DMS 273 (cell line): Measurements from ENCODE around the gene ATAD1.
"Not testable (repeated sequence)": the region's sequence is repeated elsewhere in the genome, so short reads cannot be mapped to it uniquely, and the experiment has no call there.

ENCODE experiments used
- DNase-seq: peaks from one replicate; lab custom pipeline; 2025; ENCODE audit not compliant: unreplicated experiment; lab: John Stamatoyannopoulos, UW

The ATAD1 gene

DNA sequence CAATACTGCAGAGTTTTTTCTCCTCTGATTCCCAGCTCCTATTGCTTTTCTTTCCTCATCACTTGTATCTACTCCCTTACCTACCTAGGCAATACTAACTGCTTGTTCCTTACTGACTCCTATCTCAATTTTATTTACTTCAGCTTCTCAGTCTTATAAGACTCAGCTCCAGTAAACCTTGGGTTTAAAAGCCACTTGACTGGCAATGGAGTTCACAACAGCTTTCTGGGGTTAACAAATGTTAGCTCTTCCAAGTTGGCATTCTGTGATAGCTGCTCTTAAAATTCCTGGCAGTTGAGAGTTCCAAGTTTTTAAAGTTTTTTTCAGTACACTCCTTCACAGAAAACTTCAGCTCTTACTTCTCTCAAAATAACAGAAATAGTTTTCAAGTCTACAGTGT is 14.2 kb downstream of the ATAD1 start:
- DNase-seq: no peak

GRCh38 chr10:87803328-87803727 is 14.7 kb downstream of the ATAD1 start:
- DNase-seq: no peak

GRCh38 chr10:87801813-87802435 is 16.1 kb downstream of the ATAD1 start:
- DNase-seq: not testable (repeated sequence)

DNA sequence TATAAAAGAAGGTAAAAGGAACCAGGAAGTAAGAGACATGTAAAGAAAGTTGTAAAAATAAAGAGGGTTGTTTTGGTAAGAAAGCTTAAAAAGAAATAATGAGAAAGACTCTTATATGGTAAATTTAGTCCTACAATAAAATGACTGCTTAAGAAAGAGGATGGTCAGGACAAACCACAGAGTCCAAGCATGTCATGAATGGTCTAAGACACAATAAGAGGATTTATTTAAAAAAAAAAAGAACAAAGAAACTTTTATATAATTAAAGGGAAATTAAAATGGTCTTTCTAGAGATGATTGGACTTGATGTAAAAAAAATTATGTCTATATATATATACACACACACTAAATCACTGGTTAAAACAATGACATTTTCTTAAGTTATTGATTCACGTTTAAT is 18.2 kb downstream of the ATAD1 start:
- DNase-seq: no peak

GRCh38 chr10:87798082-87798481 is 19.9 kb downstream of the ATAD1 start:
- DNase-seq: no peak

- DNase-seq: no peak
Measured at GRCh38 chr10:87794285-87794684, 23.7 kb downstream of the ATAD1 start.

- no peak for DNase-seq
Measured at GRCh38 chr10:87790185-87790584, 27.8 kb downstream of the ATAD1 start.

- DNase-seq: no peak
Measured at GRCh38 chr10:87786421-87786820, 31.6 kb downstream of the ATAD1 start.

DNA sequence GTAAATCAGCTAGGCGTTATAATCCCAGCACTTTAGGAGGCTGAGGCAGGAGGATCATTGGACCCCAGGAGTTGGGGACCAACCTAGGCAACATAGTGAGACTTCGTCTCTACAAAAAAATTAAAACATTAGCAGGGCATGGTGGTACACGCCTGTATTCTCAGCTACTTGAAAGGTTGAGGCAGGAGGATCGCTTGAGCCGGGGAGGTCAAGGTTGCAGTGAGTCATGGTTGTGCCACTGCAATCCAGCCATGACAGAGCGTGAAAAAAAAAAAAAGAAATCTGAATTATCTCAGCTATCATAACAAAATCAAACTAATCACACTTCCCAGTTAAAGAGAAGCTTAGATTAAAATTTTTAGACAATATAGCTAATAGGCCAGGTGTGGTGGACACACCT is 35.3 kb downstream of the ATAD1 start:
- no peak for DNase-seq

DNA sequence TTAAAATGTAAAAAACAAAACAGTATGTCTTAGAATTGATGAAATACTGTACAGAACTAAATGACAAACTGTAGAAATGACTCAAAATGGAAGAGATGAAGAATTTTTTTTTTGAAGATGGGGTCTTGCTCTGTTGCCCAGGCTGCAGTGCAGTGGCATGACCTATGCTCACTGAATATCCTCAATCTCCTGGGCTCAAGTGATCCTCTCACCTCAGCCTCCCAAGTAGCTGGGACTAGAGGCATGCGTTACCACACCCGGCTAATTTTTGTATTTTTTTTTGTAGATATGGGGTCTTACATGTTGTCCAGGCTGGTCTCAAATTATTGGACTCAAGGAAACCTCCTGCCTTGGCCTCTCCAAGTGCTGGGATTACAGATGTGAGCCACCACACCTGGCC is 36.5 kb downstream of the ATAD1 start:
- no peak for DNase-seq

- DNase-seq: no peak
Measured at GRCh38 chr10:87776328-87776727, 41.7 kb downstream of the ATAD1 start.

DNA sequence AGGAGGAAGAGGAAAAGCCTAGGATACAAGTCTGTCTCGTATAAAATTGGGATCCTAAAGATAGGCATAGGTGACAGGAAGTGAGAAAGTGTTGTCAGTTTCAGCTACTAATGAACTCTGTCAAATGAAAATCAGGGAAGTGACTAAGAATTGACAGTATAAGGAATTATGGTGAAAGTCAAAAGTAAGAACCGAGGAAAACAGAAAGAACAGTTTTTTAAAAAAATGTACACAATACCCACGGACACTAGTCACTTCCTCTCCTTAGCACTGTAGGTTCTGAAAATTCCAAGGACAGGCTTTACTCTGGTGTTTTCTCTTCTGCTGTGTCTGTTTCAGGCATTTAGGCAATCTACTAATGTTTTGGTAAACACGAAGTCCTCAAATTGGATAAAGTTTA is 42.3 kb downstream of the ATAD1 start:
- no peak for DNase-seq

- DNase-seq: peak; percentile 35
Measured at GRCh38 chr10:87771871-87772500, 46.0 kb downstream of the ATAD1 start.

GRCh38 chr10:87767253-87767652 is 50.8 kb downstream of the ATAD1 start:
- peak; percentile 3 for DNase-seq

DNA sequence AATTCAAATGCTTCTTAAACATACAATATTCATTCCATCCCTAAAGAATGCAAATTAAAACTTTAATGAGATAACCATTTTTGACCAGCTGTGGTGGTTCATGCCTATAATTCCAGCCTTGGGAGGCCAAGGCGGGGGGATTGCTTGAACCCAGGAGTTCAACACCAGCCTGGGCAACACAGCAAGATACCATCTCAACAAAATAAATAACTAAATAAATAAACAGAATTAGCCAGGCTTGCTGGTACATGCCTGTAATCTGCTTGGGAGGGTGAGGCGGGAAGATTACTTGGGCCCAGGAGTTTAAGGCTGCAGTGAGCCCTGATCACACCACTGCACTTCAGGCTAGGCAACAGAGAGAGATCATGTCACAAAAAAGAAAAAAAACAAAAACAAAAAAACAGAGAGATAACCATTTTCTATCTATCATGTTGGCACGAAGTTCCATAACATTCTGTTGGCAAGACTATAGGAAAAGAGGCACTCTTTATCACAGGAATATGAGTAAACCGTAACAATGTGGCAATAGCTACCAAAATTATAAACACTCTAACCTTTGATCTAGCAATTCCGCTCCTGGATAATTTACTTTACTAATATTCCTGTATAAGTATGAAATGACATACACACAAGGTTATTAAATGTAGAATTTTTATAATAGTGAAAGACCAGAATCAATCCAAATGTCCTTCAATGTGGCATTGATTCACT is 52.2 kb downstream of the ATAD1 start:
- no peak for DNase-seq

DNA sequence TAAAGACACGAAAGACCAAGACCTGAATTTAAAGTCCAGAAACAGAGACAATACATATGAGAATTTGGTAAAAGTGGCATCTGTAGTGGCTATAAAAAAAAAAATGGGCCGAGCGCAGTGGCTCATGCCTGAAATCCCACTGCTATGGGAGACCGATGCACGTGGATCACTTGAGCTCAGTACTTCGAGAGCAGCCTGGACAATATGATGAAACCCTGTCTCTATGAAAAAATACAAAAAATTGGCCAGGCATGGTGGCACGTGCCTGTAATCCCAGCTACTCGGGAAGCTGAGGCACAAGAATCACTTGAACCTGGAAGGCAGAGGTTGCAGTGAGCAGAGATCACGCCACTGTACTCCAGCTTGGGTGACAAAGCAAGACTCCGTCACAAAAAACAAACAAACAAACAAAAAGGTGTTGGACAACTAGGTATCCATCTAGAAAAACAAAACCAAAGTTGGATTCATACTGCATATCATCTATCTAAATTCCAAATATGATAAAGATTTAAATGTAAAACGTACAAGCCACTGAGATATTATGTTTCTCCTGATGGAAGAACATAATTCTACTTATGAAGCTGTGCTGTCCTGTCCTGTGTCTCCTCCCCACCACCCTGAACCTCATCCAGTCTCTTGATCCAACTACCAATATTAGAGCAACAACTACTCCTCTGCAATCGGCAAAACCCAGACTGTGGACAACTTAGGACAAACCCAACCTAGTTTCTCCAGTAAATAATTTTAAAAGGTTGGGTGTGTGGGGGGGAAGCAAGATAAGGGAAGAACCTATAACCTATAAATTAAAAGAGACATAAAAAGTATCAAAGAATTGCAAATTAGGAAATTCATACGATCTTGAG is 53.7 kb downstream of the ATAD1 start:
- no peak for DNase-seq

DNA sequence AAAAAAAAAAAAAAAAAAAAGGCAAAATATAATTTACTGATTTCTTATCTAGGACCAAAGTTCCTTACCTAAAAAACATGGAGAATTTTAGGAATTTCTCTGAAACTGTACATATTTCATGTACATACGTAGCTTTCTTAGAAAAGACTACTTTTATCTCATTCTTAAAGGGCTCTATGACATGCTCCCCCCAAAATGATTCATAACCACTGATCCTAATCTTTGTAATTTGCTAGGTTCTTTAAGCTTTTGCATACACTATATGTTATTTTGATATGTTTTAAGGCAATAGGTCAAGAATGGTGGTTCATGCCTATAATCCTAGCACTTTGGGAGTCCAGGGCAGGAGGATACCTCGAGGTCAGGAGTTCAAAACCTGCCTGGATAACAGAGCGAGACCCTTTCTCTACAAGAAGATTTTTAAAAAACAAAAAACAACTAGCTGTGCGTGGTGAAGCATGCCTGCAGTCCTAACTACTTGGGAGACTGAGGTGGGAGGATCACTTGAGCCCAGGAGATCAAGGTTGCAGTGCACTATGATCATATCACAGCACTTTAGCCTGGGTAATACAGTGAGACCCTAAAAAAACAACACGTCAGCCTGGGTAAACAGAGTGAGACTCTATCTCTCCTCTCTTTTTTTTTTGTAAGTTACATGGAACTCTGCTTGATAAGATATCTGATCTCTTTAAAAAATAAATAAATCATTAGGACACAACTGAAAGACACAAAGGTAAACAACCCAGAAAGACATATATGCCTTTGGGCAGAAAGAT is 54.8 kb downstream of the ATAD1 start:
- DNase-seq: no peak

GRCh38 chr10:87761892-87762291 is 56.1 kb downstream of the ATAD1 start:
- no peak for DNase-seq

GRCh38 chr10:87761153-87761552 is 56.9 kb downstream of the ATAD1 start:
- DNase-seq: no peak

DNA sequence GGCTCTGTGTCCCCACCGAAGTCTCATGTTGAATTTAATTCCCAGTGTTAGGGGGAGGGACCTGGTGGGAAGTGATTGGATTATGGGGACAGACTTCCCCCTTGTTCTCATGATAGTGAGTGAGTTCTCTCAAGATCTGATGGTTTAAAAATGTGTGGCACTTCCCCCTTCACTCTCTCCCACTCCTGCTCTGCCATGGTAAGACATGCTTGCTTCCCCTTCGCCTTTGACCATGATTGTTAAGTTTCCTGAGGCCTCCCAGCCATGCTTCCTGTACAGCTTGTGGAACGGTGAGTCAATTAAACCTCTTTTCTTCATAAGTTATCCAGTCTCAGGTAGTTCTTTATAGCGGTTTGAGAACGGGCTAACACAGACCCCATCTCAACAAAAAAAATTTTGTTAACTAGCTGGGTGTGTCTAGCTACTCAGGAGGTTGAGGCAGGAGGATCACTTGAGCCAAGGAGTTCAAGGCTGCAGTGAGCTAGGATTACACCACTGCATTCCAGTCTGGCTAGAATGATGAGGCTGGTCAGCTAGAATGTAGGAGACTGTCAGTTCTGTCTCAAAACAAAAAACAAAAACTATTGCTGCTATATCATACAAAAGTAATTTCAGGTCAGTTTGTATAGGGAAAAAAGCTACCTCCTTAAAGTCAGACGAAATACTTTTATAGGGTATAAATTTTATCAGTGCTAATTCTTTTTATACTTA is 57.7 kb downstream of the ATAD1 start:
- no peak for DNase-seq
